GM06990 (cell line): ENCODE measurements around the gene ATPAF2.

Experiments used
- DNase-seq: peaks from one replicate; pipeline ENCODE4 v3.0.0-alpha.2; 2011; ENCODE audit not compliant: insufficient read length; ENCODE audit errors: extremely low read depth
- H3K27me3 ChIP-seq: replicated peaks from 2 replicates; pipeline ENCODE4 v1.6.0; 2011; ENCODE audit warnings: low read length; ENCODE audit not compliant: control insufficient read depth, insufficient read depth
- H3K36me3 ChIP-seq: 2 replicates; pipeline ENCODE4 v1.5.1; 2011; ENCODE audit warnings: low read length; ENCODE audit not compliant: control insufficient read depth, insufficient read depth
- H3K4me3 ChIP-seq: replicated peaks from 2 replicates; pipeline ENCODE4 v1.5.1; 2011; ENCODE audit warnings: low read depth, mild to moderate bottlenecking, control low read depth, low read length
- CTCF ChIP-seq: IDR thresholded peaks from 2 replicates; pipeline ENCODE4 v1.5.1; 2011; ENCODE audit warnings: low read length, control low read depth, mild to moderate bottlenecking, inconsistent platforms; ENCODE audit not compliant: insufficient read depth, poor library complexity, severe bottlenecking

ATPAF2 gene

GRCh38 chr17:17993366-17993765 is 45.6 kb downstream of the ATPAF2 start:
- Histone ChIP-seq H3K27me3 (no peaks in the 10 kb centered on the region), H3K36me3 (no peaks in the 10 kb centered on the region), H3K4me3 (no peak overlapping the region)
- TF ChIP-seq CTCF: no peak
- DNase-seq: no peak

- TF ChIP-seq CTCF: no peak
- DNase-seq: no peak
- no peaks in the 10 kb centered on the region for H3K27me3 ChIP-seq
- no peak overlapping the region for H3K4me3 ChIP-seq
- H3K36me3 ChIP-seq: no peaks in the 10 kb centered on the region
Measured at GRCh38 chr17:17990282-17990681, 48.7 kb downstream of the ATPAF2 start.

GRCh38 chr17:17989618-17990017 is 49.4 kb downstream of the ATPAF2 start:
- TF ChIP-seq CTCF: no peak
- H3K4me3 ChIP-seq: no peak overlapping the region
- no peaks in the 10 kb centered on the region for H3K36me3 ChIP-seq
- no peaks in the 10 kb centered on the region for H3K27me3 ChIP-seq
- no peak for DNase-seq

- no peaks in the 10 kb centered on the region for H3K36me3 ChIP-seq
- H3K4me3 ChIP-seq: no peak overlapping the region
- DNase-seq: no peak
- H3K27me3 ChIP-seq: no peaks in the 10 kb centered on the region
- no peak for TF ChIP-seq CTCF
Measured at GRCh38 chr17:17989081-17989480, 49.9 kb downstream of the ATPAF2 start.

GRCh38 chr17:17988427-17988945 is 50.5 kb downstream of the ATPAF2 start:
- Histone ChIP-seq H3K36me3 (no peaks in the 10 kb centered on the region), H3K4me3 (no peak overlapping the region), H3K27me3 (no peaks in the 10 kb centered on the region)
- TF ChIP-seq CTCF: no peak
- DNase-seq: no peak

- H3K36me3 ChIP-seq: no peaks in the 10 kb centered on the region
- H3K4me3 ChIP-seq: no peak overlapping the region
- DNase-seq: no peak
- no peaks in the 10 kb centered on the region for H3K27me3 ChIP-seq
- TF ChIP-seq CTCF: no peak
Measured at GRCh38 chr17:17987901-17988300, 51.1 kb downstream of the ATPAF2 start.
